HG02623 (cell line): ENCODE measurements around the gene CENPX.
A peak's percentile ranks its signal among the peaks of the same experiment; 100 is the strongest.

Experiments used
- ATAC-seq: cut with Tn5 transposase; IDR thresholded peaks from one replicate; pipeline ENCODE4 v1.9.1; 2021; ENCODE audit warnings: moderate library complexity; ENCODE audit not compliant: unreplicated experiment

The CENPX gene

DNA sequence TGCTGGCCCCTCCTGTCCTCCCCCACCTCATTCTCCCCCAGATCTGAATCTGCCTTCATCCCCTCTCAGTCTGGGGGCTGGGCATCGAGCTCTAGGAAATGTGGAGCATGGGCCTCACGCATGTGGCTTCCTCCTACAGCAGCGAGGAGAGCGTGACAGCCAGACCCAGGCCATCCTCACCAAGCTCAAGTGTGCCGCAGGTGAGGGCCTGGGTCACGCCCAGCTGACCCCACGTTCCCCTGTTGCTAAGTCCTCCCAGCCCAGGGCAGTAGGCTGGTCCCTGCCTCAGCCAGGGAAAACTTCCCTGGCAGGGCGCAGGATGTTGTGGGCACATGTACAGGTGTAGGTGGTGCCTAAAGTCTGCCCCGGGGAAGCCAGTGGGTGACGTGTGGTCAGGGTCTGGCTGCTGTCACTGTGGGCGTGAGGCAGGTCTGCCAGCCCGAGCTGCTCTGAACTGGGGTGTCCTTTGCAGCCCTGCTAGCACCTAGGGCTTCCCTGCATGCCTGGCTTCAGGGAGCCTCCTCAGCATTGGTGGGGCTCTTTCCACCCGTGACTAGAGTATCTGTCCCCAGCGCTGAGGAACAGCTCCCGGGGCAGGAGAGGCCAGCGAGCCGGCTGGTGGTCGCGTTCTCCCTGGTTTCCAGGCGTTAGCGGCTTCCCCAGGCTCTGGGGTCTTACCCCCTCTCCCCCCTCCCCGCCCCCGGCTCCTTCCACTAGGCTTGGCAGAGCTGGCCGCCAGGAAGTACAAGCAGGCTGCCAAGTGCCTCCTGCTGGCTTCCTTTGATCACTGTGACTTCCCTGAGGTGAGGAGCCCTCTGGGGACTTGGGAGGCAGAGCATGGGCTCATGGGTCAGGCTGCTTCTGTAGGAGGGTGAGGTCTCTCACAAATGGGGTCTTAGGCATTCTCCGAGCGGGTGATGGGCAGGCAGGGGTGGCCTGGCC lies 32.6 kb upstream of the CENPX start:
- no peak for ATAC-seq

DNA sequence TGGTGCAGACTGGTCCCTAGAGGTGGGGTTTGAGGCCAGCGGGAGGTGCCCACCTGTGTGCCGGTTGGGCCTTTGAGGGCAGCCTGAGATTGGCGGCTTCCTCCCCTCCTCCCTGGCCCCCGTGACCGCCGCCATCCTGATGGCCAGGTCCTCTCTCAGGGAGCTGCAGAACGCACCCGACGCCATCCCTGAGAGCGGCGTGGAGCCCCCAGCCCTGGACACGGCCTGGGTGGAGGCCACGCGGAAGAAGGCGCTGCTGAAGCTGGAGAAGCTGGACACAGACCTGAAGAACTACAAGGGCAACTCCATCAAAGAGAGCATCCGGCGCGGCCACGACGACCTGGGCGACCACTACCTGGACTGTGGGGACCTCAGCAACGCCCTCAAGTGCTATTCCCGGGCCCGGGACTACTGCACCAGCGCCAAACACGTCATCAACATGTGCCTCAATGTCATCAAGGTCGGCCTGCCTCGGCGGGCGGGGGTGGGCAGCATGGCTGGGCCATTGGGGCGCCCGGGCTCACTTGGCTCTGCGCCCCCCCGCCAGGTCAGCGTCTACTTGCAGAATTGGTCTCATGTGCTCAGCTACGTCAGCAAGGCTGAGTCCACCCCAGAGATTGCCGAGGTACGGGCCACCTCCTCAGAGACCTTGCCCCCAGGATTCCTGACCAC lies 31.8 kb upstream of the CENPX start:
- no peak for ATAC-seq

DNA sequence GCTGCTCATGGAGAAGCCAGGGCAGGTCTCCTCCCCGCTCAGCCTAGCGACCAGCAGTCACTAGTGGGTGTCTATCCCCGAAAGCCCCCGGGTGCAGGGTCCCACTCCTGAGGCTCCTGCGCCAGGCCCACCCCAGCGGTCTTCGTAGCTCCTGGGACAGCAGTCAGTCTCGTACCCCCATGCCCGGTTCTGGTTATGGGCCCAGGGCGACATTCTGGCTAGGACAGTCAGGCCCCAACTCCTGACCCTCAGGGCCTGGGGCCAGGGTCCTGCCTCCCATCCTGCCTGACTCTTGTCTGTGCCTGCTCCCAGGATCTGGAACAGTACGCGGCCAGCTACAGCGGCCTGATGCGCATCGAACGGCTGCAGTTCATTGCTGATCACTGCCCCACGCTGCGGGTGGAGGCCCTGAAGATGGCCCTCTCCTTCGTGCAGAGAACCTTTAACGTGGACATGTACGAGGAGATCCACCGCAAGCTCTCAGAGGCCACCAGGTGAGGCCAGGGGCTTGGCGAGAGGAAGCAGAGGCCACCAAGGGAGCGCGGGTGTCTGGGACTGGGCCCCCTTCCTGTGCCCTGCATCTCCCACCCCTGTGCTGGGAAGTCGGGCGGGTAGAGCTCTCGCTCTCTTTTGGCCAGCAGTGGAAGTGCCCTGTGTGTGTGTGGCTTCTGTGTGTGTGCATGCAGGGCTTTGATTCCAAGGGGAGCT lies 31.0 kb upstream of the CENPX start:
- no peak for ATAC-seq

DNA sequence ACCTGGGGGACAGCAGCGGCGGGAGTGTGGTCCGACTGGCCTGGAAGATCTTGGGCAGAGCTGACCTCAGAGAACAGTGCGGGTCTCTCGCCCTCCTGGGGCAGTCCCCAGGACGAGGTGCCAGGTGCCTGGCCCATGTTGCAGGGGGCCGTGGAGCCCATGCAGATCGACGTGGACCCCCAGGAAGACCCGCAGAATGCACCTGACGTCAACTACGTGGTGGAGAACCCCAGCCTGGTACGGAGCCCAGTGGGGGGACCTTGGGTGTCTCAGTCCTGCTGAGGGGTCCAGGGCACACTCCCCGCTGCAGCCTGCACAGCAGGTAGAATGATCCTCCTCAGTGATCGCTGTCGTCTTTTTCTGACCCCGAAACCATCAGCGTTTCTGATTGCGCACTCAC lies 30.5 kb upstream of the CENPX start:
- ATAC-seq = no peak

DNA sequence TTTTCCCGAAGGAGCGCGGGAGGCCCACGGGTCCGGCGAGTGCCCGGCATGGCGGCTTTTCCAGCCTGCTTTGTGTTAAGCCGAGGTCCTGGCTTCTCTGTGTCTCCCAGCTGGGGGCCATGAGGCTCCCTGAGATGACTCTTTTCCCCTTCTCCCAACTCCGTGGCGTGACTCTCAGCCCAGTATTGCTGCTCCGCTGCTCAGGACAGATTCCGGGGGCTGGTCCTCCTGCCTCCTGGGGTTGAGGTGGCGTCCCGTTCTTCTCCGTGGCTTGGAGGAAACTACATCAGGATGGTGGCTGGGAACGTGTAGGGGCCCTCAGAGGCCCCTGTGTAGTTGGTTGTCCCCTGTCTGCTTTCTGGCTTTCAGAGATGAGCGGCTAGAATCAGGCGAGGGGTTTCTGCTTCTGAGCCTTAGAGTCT lies 30.0 kb upstream of the CENPX start:
- no peak for ATAC-seq

DNA sequence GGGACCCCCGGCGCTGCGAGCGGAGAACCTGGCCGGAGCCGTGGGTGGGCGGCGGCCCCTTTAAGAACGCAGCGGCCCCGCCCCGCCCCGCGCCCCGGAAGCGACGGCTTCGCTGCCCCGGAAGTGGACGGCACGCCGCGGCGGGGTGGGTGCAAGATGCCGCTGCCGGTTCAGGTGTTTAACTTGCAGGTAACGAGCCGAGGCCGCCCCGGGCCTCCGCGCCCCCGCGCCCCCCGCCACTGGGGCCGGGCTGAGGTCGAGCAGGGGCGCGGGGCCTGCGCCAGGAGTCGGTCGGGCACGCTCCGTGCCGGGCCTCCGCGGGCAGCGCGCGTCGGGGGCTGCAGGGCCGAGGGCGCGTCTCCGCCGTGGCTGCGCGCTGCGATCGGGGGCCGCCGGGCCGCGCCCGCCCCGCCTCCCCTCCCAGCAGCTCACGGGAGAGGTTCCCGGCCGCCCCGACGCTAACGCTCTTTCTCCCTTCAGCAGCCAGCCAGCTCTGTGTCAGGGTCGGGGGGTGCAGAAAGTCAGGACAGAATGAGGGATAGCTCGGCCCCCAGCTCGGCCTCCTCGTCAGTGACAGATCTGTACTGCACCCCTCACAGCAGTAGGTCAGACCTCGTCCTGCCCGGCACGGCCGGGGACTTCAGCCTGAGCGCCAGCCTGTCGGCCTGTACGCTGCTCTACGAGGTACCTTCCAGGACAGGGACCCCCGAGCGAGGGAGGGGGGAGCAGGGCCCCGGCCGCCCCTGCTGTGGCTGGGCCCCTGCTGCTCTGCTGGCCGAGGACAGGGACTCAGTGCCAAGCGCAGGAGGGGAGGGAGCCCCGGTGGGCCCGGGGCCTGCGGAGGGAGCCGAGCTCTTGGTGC lies 29.3 kb upstream of the CENPX start, which contains the start of the genes GPS1 and RFNG:
Gene GPS1 (plus strand): TSS at position 123 of the 862 bp plus-strand sequence. CDS start 34 bp downstream, at position 157.
Gene RFNG (minus strand): TSS at position 36 of the 862 bp plus-strand sequence. CDS start 45 bp downstream, outside the sequence.
- peak; percentile 61 for ATAC-seq

DNA sequence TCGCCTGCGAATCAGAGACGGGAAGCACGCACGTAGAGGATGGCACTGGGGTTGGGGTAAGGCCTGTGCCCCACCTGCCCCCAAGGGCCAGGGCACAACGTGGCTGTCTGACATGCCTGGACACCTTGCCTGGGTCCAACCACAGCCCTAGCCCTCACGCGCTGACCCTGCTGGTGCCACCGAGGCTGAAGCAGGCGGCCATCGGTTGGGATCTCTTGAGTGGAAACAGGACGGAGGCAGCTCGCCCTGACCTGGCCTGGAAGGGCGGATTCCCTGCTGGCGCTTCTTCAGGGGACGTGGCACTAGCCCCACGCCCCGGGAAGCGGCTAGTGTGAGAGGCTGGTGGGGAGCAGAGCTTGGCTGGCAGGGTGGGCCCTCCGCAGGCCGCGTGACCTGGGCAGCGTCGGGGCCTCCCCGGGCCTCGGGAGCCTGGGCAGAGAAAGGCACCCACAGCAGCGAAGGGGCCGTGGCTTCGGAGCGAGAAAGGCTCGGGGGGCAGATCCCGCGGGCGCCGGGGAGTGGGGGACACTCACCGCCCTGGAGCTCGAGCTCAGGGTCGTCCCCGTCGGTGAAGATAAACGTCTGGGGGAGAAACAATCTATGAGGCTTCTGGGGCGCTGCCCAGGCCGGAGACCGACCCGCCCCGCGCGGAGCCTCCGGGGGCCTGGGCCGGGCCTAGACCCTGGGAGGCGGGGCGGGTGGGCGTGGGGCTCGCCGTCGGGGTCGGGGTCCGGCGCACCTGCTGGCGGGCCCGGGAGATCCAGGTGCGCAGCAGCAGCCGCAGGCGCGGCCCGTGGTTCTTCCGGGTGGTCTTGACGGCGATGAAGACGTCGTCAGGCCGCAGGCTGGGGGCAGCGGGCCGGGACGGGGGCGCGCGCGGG lies 28.3 kb upstream of the CENPX start:
- no peak for ATAC-seq

DNA sequence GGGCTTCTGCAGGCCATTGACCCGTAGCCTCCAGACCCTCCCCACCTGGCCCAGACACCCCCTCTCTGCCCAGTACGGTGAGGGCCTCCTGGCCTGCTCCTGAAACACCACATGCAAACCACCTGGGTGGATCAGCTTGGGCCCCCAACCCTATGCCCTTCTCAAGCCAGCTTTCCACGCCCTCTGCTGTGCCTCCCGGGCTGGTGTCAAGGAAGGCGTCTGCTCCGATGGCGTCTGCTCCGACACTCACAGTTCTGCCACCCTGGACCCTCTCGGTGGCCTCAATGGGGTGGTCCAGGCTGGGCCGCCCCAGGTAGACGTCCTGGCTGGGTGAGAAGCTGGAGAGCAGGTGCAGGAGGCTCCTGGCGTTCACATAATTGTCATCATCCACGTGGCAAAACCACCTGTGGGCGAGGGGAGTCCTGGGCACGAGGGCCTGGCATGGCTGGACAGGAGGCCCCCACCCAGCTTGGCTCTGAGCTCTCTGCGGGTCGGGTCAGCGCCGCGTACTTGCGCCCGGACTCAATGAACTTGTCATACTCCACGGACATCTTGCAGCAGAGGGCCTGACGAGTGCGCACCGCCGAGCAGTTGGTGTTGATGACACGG lies 27.6 kb upstream of the CENPX start:
- no peak for ATAC-seq

DNA sequence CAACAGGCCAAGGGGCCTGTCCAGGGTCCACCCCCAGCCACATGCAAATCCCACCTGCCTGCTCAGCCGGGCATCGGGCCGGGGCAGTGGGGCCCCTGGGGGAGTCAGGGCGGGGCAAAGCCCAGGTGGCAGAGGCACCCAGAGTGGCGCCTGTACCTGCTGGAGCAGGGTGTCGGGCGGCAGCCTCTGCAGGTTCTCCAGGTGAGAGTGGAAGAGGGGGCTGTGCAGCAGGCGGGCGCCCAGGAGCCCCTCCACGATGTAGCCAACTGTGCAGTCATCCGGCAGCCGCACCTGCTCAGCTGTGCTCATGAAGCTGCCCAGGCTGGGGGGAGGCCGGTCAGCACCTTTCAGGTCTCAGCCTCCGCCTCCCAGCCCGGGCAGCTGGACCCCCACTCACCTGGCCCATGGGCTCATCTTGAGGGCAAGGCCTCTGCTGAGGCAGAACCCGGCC lies 26.9 kb upstream of the CENPX start:
- no peak for ATAC-seq

DNA sequence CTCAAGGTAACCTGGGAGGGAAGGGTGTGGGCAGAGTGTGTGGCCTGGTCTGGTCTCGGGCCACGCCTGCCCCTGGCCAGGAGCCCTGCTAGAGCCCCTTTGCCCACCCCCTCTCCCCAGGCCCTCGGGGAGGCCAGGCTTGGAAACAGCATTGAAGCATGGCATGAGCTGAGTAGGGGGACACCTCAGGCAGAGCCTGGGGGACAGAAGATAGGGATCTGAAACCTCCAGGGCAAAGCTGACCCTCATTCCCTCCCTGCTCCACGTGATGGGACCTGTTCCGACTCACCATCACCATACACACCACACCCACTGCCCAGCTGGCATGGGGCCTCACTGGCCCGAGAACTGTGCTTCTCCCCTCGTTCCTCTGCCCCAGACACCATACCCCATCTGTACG lies 26.4 kb upstream of the CENPX start:
- ATAC-seq = no peak

DNA sequence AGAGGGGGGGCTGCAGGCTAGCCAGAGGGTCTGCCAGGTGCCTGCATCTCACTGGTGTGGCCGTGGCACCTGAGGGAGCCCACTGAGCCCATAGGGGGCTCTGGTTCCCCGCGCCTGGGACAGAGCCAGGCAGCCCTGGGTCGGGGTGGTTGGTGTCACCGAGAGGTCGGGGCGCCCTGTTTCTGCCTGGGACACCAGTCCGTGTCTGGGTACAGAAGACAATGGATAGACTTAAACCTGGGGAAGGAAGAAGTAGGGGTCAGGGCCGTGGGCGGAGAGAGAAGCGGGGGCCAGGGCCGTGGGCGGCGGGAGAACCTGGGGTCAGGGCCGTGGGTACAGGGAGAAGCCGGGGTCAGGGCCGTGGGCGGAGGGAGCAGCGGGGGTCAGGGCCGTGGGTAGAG lies 25.9 kb upstream of the CENPX start:
- ATAC-seq = no peak

DNA sequence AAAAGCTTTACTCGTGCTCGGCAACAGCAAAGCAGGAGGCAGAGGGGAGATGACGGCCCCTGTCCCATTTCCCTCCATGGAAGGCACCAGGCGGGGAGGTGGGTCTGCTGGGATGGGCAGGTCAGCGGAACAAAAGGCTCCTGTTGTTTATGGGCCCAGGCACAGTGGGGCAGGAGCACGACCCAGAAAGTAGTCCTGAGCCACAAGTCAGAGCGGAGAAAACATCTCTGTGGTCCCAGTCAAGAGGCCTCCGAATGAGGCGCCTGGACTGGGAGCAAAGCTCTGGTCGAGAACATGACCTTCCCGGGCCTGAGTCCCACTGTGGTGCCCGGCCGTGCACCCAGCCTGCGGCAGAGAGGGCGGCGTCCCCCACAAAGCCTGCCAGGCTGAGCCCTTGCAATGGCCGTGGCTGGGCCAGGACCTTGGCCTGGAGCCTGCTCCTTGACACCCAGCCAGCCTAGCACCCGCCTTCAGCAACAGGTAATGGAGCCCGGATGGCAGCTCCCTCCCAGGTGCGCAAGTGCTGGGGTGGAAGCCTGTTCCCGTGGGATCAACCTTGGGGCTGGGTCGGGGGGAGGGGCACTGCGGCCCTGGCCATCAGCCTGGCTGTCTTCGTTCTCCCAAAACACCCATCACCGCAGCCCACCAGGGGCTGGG lies 25.4 kb upstream of the CENPX start:
- ATAC-seq = no peak

DNA sequence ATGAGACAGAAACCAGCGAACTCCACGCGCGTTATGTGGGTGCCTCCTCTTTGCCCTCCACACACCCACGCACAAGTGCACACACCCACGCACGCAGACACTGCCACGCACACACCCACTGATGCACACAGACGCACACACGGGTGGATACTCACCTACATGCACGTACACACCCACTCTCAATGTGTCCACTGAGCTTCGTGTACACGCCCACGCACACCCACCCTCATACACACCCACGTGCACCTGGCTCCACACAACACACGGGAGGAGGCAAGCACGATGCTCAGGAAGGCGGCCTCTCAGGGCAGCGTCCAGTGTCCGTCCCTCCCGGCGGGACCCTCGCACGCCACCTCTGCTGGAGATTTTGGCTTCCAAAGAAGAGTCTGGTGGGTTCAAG lies 24.7 kb upstream of the CENPX start:
- no peak for ATAC-seq

DNA sequence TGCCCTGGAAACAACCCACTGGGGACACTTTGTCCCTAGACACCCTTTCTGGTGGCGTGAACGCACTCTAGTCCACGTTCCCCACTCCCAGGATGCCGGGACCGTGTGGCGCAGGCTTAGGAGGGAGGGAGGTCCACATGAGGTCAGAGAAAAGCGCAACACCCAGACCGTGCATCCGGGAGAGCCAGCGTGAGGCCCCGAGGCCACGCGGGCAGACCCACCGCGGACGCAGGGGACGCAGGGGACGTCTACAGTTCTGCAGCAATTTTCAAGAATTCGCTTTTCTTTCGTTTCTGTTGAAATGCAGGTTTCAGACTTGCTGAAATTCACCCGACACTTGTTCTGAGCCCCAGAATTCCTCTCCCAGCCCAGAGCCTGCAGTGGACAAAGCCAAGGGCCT lies 24.2 kb upstream of the CENPX start:
- no peak for ATAC-seq

DNA sequence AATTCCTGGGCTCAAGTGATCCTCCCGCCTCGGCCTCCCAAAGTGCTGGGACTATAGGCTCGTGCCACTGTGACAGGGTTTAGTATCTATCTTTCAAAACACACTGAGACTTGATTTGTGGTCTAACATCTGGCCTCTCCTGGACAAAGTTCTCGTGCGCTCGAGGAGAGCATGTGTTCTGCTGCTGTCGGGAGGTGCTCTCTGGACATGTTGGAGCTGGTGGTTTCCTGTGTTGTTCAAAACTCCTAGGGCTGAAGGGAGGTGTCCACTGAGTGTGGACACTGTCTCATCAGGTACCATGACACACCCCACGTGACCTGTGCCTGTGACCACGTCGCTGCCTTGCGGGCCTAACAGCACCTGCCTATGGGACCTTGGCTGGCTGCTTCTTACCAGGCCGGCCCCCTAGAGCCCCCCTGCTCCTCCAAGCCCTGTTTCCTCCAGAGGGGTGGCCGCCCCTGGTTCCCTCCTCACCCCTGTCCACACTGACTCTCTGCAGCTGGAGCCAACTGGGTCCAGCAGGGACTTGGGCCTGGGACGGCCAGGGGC lies 23.3 kb upstream of the CENPX start:
- ATAC-seq = no peak

DNA sequence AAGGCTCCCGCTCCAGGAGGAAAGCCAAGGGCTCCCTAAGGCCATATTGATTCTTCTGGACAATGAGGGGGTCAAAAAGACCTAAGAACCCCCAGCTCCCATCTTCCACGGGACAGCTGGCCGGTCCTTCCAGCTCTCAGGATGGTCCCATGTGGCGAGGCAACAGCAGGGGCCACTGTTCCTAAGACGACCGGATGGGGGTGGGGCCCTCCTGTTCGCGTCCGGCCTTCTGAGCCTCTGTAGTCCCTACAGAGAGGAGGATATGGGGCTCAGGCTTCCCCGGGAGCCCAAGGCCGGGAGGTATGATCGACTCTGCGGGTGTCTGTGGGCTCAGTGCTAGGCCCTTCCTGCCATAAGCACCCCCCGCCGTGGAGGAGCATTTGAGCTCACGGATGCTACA lies 20.8 kb upstream of the CENPX start:
- no peak for ATAC-seq

DNA sequence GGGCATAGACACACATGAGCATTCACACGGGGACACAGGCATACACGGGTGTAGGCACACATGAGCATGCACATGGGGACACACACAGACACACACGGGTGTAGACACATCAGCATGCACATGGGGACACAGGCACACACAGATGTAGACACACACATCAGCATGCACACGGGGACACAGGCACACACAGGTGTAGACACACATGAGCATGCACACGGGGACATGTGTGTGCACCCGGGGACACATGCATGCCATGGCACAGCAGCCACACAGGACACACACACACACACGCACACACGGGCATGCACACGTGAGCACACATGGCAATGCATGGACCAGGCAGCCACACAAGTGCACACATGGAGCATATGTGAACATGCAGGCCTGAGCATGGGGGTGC lies 20.0 kb upstream of the CENPX start:
- ATAC-seq = no peak

DNA sequence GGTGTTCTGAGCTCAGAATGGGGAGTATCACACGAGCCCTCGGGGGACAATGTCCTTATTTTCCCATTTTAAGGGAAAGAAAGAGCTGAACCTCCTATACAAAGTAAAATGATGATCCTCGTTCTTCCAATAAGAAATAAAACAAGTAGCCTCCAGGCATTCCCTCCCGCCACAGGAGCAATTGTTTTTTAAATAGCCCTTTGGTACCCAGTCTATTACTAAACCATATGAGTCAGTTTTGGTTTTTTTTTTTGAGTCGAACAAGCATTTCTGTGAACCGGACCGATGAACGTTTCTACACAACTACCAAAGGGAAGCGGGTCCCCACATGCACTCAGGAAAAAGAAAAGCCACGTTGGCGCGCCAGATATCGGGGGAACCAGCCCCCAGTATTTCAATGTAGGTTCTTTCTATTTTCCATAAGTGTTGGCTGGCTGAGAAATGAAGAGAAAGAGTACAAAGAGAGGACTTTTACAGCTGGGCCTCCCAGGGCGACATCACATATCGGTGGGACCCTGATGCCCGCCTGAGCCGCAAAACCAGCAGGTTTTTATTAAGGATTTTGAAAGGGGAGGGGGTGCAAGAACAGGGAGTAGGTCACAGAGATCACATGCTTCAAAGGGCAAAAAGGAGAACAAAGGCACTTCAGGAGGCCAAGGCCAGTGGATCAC lies 18.6 kb upstream of the CENPX start:
- ATAC-seq = no peak
